Measurements from ENCODE around the gene C6orf58.
"Not testable (repeated sequence)": the region's sequence is repeated elsewhere in the genome, so short reads cannot be mapped to it uniquely, and the experiment has no call there.

Gene C6orf58

DNA sequence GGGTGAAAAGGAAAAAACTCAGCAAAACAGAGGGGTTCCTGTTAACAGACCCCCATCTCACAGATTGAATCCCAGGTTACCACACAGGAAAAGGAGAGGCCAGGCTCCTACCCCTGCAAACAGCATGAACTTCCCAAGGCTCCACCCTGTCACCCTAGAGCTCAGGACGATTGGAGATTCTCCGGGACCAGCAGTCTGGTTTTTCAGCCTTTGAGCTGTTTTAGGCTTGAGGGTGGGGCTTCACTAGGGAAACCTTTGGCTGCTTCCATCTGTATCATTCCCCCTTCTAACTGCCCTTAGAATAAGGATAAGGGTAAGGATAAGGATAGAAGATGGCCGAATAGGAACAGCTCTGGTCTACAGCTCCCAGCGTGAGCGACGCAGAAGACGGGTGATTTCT lies 16.0 kb downstream of the C6orf58 start:
- no peak for DNase-seq

- not testable (repeated sequence) for DNase-seq
These were observed 16.5 kb downstream of the C6orf58 start for GRCh38 chr6:127593456-127593855.

GRCh38 chr6:127606131-127606562 lies 29.2 kb downstream of the C6orf58 start:
- peak; percentile 13 for DNase-seq

DNA sequence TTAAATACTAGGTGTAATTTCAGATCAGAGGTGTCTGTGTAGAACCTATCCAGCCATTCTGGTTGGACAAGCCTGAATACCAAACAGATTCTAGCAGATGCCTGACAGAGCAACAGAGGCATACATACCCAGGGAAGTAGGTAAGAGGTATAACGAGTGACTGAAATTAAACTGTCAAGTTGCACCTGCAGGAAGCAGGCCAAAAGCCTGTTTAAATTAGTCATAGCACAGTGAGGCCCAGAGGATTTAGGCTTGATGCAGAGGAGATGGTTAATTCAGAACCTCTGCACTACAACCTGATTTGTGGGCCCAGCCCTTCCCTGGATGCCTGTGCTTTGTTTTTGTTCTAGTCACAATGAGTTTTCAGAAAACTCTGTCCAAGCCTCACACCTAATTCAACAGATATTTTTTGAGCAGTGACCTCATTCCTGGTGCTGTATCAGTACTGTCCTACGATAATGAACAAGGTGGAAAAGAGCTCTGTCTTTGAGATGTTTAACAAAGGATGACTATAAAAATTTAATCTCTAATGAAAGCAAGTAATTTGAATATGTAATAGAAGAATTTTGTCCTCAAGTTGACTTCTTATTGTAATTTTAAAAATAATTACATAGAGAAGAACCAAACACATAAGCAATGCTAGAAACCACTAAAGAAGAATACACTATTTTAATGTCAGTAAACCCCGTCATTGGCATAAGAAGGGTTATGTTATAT lies 31.7 kb downstream of the C6orf58 start:
- DNase-seq = no peak

DNA sequence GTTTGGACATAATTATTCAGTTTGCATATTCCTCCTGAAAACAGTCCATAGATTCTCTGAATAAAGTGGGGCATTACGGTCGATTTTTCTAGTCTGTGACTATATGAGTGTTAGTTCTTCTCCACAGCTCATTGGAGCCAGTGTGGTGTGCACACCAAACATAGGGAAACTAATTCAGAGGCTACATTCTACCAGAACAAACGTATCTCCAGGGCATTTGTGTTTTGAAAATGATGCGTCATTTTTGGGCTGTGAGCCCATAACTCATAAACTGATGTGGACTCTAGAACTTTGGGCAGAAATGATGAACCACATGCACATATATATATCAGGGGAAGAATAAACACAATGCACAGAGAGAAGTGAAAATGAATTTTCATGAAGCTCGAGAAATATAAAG lies 41.8 kb downstream of the C6orf58 start:
- no peak for DNase-seq

DNA sequence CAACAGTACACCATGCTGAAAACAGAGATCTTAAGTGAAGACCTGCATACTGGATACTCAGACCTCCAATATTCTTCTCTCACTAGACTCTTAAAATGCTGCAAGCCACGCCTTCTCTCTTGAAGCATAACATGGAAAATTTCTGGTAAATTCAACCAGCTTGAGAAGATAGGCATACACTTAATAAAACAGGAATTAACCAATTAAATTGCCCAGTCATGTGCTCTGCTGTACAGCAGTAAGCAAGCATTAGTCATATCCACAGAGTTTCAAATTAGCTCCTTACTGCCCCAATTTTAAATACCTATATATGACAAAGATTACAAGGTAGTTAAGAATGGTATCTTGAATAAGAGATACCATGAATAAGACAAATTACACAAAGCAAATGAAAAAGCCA lies 53.8 kb downstream of the C6orf58 start:
- no peak for DNase-seq

- DNase-seq = no peak
These were observed 57.2 kb downstream of the C6orf58 start for GRCh38 chr6:127634178-127634577.

- no peak for DNase-seq
These were observed 58.1 kb downstream of the C6orf58 start for GRCh38 chr6:127635091-127635490.

GRCh38 chr6:127637830-127638409 lies 60.9 kb downstream of the C6orf58 start:
- no peak for DNase-seq

Measured in DMS 273 treated with DMSO at 0.1 percent for 48 hours (cell line).